SK-N-MC (cell line): ENCODE measurements around the gene KDM6A.

Source experiments
- EZH2 ChIP-seq: fragments of 200-600 bp; sonication (generic); IDR thresholded peaks from one replicate; pipeline ENCODE4 v1.6.1; 2017; ENCODE audit warnings: antibody characterized with exemption
- FOXP2 ChIP-seq: optimal IDR thresholded peaks from 2 replicates; pipeline ENCODE3; 2011; ENCODE audit warnings: mild to moderate bottlenecking, moderate library complexity; ENCODE audit not compliant: insufficient read depth; ENCODE audit errors: extremely low read length, control extremely low read depth
- POLR2AphosphoS5 ChIP-seq: IDR thresholded peaks from 2 replicates; pipeline ENCODE4 v1.6.1; 2012; ENCODE audit warnings: mild to moderate bottlenecking, low read depth, low read length, borderline replicate concordance

- no peak for TF ChIP-seq EZH2
- TF ChIP-seq POLR2AphosphoS5, result no peak
- no peak for TF ChIP-seq FOXP2
These were observed 3.1 kb downstream of the KDM6A start for GRCh38 chrX:44876086-44876485.
